GM19455 (cell line): ENCODE data around the gene PRPF40B.
"Not testable (repeated sequence)": the region's sequence is repeated elsewhere in the genome, so short reads cannot be mapped to it uniquely, and the experiment has no call there.

Source experiments
- ATAC-seq: cut with Tn5 transposase; IDR thresholded peaks from one replicate; pipeline ENCODE4 v1.9.1; 2021; ENCODE audit not compliant: unreplicated experiment

The PRPF40B gene

DNA sequence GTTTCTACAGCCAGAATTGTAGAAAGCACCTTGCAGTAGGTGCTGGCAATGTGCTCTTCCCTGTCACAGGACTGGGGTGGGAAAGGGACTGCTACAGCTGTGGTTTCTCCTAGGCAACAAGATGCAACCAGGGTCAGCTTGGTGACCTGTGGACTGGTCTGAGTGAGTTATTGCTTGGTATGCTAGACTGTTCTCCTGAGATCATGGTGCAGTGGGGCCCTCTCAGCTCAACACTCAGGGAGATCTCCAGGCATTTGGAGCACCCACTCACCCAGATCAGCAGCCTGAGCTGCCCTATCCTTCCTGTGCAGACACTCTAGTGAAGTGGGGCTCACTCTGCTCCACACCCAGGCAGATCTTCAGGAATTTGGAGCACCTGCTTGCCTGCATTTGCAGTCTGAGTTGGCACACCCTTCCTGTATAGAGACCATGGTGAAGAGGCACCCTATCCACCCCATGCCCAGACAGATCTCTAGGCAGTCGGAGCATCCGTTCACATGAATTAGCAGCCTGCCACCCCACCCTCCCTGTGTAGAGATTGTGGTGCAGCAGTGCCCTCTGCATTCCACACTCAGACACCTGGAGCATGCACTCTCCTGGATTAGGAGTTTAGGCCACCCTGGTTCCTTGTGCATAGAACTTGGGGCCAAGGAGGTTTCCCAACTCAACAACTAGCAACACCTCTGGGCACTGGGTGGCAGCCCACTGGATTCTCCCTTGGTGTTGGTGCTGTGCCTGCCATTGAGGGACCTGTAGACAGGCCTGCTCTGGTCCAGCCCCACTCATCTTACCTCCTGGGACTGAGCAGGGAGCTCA, 14.1 kb upstream of the PRPF40B start:
- ATAC-seq: no peak

GRCh38 chr12:49609875-49610154, 13.5 kb upstream of the PRPF40B start:
- no peak for ATAC-seq

- ATAC-seq: not testable (repeated sequence)
Observed at GRCh38 chr12:49610785-49611184, 12.6 kb upstream of the PRPF40B start.

DNA sequence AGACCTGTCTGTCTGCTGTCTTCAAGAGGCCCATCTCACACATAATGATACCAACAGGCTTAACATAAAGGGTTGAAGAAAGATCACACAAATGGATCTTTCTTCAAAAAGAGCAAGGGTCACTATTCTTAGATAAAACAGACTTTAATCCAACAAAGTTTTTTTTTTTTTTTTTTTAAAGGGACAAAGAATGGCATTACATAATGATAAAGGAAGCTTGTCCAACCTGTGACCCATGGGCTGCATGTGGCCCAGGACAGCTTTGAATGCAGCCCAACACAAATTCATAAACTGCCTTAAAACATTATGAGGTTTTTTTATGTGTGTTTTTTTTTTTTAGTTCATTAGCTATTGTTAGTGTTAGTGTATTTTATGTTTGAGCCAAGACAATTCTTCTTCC, 11.2 kb upstream of the PRPF40B start:
- no peak for ATAC-seq

GRCh38 chr12:49615725-49616124, 7.6 kb upstream of the PRPF40B start:
- no peak for ATAC-seq

DNA sequence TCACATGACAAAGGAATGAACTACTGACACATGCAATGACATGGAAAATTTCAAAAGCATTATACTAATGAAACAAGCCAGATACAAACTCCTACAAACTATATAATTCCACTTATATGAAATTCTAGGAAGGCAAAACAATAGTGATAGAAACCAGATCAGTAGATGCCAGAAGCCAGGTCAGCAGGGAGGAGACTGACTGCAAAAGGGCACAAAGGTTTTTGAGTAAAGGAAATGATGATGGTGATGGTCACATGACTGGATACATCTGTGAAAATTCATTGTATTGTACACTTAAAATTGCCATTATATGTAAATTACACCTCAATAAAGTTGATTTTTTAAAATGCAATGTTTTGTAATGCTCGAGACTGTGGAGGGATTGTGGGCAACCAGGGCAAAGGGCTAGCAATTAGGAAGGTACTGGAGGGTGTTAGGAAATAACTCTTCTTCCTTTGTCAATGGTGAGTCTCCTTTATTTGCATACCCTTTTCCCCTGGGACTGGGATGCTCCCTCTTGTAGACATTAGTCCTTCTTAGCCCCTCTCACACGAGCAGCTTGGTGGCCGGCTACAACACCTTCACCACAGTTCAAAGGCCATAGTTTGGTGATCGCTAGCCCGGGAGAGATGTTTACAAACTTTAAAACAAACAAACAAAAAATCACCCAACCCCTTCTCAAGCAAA, 6.7 kb upstream of the PRPF40B start:
- ATAC-seq: no peak

- no peak for ATAC-seq
Observed at GRCh38 chr12:49618576-49618975, 4.8 kb upstream of the PRPF40B start.

DNA sequence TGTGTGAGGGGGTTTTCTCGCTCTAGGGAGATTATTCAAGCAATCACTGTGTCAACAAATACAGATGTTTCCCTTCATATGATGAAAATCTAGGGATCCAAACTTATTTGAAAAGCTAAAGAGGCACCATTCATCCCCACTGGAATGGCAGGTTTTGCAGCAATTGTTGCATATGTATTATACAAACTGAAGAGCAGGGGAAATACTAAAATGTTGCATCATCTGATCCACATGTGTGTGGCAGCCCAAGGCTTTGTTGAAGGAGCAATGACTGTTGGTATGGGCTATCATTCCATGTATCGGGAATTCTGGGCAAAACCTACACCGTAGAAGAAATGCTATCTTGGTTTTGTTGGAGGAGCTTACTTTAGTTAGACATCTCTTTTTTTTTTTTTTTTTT, 4.1 kb upstream of the PRPF40B start:
- no peak for ATAC-seq

DNA sequence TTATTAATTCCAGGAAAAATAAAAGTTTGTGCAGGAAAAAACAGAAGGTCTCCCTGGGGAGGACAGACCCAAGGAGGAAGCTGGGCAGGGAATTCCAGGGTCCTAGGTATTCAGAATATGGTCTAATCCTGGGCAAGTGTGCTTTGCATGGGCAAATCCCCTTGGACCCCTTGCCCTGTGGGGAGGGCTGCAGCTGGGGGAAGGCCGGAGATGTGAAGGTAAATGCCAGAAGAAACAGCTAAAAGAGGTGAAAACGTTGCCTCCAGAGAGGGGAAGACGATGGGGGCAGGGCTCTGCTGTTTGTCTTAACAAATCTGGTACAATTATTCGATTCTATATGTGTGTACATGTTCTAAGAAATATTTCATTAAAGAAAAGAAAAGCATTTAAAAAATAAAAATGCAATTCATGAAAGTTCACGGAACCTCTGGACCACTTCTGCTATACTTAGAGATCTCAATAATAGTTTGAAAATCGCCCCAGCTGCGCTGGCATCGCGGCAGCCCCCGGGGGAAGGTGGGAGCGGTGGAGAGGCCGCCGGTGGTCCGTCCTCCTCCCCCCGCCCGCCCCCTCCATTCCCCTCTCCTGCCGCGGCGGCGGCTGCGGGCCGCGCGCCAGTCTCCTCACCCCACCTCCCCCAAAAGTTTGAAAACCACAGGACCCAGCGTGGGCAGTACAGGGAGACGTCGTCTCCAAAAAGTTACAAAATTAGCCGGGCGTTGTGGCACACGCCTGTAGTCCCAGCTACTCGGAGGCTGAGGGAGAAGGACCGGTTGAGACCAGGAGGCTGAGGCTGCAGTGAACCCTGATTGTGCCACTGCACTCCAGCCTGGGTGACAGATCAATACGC, 1.5 kb upstream of the PRPF40B start:
- ATAC-seq: peak; percentile 4

- ATAC-seq: peak; percentile 26
Observed at GRCh38 chr12:49622501-49623141, 740 bp upstream of the PRPF40B start.

DNA sequence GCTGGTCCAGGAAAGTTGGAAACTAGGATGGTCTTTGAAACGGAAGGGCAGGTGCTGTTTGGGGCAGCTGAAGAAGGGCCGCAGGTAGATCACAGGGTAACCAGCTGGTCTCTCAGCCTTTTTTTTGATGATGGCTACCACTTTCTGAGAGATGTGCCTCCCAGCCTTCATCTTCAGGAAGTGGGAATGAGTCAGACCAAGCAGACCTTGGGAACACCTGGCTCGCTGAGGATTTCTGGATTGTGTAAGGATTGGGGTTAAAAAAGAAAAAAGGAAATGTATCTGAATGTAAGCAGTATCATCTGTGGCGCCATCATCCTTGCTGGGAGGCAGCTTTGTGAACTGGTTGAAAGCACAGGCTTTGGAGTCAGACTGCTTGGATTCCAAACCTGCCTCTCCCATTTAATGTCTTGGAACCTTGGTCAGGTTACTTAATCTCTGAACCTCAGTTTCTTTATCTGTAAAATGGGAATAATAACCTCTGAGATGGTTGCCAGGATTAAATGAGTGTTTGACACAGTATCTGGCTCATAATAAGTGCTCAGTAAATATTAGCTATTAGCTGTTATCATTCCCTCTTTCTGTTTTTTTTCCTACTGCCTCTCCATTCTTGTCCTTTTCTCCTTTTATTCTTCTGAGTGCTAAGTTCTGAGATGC, 1.7 kb downstream of the PRPF40B start:
- ATAC-seq: no peak

- ATAC-seq: no peak
Observed at GRCh38 chr12:49626169-49626835, 2.9 kb downstream of the PRPF40B start.

DNA sequence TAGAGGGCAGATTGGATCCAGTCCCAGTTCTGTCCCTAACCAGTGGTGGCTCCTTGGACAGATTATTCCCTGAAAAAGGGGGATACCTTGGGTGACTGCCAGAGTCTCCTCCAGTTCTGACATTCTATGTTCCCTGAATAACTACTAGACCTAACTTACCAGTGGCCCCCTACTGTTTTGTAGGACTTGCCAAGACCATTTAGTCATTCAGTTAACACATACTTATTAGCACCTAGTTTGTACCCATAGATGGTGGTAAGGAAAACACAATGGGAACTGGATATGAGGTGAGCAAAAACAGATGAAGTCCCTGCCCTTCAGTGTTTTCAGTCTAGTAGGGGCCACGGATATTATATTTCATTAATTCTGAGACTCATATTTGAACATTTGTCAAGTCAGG, 3.5 kb downstream of the PRPF40B start:
- ATAC-seq: no peak

DNA sequence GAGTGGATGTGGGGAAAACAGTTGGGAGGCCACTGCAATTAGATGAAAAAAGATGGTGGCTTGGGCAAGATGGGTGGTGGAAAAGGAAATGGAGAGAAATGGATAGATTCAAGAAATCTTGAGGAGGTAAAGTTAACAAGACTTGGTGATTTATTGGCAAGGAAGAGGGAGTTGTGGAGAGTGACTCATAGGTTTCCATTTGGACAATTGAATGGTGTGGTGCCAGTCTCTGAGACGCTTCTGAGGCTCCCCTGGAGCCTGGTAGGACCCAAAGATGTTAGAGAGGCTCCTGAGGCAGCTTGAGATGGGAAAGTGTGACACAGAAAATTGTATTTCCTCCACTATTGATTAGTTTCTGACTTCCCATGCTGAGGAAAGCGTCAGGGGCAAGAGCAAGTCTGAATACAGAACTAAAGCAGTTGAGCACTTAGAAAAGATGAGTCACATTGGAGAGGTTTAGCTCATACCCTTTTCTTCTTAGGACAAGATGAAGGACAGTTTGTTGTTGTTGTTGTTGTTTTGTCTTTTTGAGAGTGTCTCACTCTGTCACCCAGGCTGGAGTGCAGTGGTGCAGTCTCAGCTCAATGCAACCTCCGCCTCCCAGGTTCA, 4.5 kb downstream of the PRPF40B start:
- no peak for ATAC-seq

GRCh38 chr12:49631336-49631907, 8.1 kb downstream of the PRPF40B start:
- no peak for ATAC-seq

- ATAC-seq: no peak
Observed at GRCh38 chr12:49632401-49632800, 9.0 kb downstream of the PRPF40B start.

GRCh38 chr12:49632986-49633702, 9.8 kb downstream of the PRPF40B start:
- ATAC-seq: no peak

DNA sequence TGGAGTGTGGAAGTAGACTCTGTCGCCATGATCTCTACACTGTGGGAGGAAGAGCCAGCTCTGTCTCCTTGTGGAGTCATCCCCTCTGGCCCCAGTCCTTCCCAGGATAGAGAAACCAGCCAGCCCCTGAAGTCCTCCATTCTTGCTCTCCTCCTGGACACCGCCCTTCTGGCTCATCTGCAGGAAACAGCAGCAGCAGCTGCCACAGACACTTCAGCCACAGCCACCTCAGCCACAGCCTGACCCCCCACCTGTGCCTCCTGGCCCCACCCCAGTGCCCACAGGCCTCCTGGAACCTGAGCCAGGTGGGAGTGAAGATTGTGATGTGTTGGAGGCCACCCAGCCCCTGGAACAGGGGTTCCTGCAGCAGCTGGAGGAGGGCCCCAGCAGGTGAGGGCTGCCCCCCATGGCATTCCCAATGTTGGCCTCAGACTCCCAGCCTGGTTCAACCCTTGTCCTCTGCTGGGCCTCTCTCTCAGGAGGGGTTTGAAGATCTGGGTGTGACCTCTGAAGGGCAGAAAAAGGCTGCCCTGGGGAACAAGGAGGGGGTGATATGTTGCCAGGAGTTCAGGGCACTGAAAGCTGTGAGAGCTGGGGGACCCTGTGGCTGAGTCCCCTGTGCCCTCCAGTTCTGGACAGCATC, 10.5 kb downstream of the PRPF40B start:
- ATAC-seq: no peak
